GM12874 (cell line): ENCODE results near the gene MAPK11.

Source experiments
- CTCF ChIP-seq: IDR thresholded peaks from 2 replicates; pipeline ENCODE4 v1.5.1; 2011; ENCODE audit warnings: low read depth, mild to moderate bottlenecking, control low read depth, low read length, moderate library complexity; ENCODE audit not compliant: insufficient read depth

The MAPK11 gene

GRCh38 chr22:50282361-50283155 is 12.4 kb upstream of the MAPK11 start:
- TF ChIP-seq CTCF, result no peak

- no peak for TF ChIP-seq CTCF
Measured at GRCh38 chr22:50281957-50282356, 11.8 kb upstream of the MAPK11 start.

- TF ChIP-seq CTCF, result no peak
Measured at GRCh38 chr22:50281384-50281760, 11.2 kb upstream of the MAPK11 start.

- TF ChIP-seq CTCF, result no peak
Measured at GRCh38 chr22:50280708-50281383, 10.7 kb upstream of the MAPK11 start.

GRCh38 chr22:50280022-50280707 is 10.0 kb upstream of the MAPK11 start:
- no peak for TF ChIP-seq CTCF

- no peak for TF ChIP-seq CTCF
Measured at GRCh38 chr22:50278956-50279619, 8.9 kb upstream of the MAPK11 start.

- TF ChIP-seq CTCF, result no peak
Measured at GRCh38 chr22:50278461-50278860, 8.3 kb upstream of the MAPK11 start.
